GM19438 (cell line): ENCODE measurements around the gene SMAD6.

Experiments used
- ATAC-seq: cut with Tn5 transposase; IDR thresholded peaks from one replicate; pipeline ENCODE4 v1.9.1; 2021; ENCODE audit warnings: low read depth; ENCODE audit not compliant: unreplicated experiment

Gene SMAD6

DNA sequence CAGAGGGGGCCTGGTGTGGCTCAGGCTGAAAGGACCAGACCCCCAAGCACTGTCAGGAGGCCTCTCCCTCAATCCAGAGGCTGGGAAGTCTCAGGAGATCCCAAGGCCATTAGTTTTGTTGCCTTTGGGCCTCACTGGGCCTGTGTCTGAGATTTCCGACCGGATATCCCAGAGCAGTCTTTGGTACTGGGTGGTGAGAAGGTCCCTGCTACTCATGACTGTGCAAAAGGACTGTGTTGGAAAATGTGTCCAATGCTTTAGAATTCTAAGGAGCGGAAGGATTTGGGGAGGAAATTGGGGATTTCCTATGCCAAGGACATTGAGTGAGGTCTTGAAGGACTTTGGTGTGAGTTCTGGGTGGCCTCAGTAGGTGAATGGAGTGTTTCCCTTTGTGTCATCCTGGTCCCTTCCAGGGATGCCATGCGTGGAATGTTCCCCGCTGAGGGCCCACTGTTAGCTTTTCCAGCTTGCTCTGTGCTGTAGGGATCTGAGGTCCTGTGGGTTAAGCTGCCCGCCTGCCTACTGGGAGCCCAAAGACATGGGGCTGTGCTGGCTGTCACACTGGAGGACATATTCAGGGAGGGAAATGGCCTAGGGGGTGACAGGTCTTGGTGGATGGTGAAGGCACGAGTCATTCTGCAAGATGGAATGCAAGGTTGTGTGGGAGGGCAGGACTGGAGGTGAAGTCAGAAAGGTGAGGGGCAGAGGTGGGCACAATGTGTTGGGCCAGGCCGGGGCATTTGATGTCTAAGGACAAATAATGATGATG lies 16.4 kb downstream of the SMAD6 start:
- ATAC-seq = no peak

DNA sequence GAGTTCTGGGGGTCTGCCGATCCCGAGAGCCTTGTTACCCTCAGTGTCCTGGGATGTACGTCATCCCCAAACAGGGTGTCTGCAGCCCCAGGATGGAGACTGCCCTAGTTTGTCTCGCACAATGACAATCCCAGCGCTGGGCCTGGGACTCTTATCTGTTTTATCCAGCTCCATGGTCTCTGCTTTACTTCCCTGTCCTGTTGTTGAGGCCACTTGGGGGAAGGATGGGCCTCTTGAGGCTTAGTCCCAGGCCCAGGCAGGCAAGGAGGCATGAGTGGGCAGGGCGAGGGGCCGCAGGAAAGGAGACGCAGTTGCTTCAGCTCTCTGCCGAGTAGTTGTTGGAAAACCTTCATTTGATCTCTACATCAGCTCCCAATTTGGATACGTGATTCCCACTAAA lies 17.4 kb downstream of the SMAD6 start:
- no peak for ATAC-seq

DNA sequence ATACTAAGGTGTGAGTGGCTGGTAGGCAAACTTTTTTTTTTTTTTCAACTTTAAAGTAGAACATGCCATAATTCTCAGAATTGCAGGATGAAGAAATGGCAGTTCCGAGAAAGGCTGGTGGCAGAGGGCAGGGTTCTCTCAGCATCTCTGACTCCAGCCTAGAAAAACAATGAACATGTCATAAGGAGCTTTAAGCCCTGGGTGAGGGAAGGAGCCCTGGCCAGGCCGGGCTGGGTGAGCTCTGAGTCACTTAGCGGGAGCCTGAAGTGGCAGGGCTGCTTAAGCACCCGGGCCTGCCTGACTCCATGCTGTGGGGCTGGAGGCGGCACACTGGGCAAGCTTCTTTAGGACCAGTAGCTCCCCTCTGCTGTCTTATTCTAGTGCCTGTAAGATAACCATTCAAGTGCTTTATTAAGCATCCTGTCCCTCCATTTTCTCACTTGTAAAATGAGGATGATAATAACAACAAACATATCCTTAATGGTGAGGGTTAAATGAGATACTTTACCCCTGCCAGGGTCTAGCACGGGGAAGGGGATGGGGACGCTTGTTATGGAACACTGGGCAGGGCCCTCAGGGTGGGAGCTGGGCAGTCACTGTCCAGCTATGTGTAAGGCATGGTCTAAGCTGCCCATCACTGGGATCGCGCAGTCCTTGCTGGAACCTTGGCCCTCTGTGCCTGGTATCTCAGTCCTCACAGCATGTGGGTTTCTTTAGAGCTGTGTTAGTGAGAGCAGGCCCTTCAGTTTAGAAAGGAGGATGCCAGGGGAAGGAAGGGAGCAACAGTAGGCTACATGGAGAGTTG lies 18.4 kb downstream of the SMAD6 start:
- no peak for ATAC-seq

- no peak for ATAC-seq
Observed at GRCh38 chr15:66721020-66721419, 19.0 kb downstream of the SMAD6 start.

DNA sequence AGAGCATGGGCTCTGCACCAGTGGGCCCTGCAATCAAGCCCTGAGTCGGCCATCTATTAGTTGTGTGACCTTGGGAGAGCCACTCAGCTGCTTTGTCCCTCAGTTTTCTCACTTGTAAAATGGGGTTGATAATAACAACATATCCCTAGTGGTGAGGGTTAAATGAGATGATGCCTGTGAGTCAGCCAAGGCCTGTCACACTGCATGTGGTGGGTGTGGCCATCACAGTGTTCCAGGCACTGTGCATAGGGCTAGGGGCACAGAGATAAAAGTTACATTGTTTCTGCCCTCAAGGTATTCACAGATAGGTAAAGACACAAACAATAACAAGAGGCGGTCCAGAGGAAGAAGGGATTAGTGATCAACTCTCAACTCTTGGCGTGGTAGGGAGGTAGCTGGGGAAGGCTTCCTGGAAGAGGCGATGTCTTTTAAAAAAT lies 19.5 kb downstream of the SMAD6 start:
- ATAC-seq = no peak

- no peak for ATAC-seq
Observed at GRCh38 chr15:66721954-66722353, 19.9 kb downstream of the SMAD6 start.

GRCh38 chr15:66722757-66723540 lies 20.9 kb downstream of the SMAD6 start:
- ATAC-seq = no peak

- no peak for ATAC-seq
Observed at GRCh38 chr15:66723826-66724731, 22.0 kb downstream of the SMAD6 start.

- ATAC-seq = no peak
Observed at GRCh38 chr15:66724732-66725463, 22.9 kb downstream of the SMAD6 start.

DNA sequence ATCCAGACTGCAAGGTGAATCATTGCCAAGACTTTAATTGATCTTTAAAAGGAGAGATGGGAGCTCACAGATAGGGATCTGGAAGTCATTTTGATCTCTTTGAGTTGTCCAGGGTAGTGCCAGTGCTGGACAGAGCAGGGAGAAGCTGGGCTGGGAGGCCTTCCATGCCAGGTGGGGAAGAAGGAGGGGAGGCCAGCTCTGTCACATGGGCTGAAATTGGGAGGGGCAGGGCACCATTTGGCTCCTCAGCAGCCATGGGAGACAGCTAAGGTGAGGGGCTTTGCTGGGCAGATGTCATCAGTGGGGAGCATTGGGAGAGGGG lies 23.4 kb downstream of the SMAD6 start:
- no peak for ATAC-seq

DNA sequence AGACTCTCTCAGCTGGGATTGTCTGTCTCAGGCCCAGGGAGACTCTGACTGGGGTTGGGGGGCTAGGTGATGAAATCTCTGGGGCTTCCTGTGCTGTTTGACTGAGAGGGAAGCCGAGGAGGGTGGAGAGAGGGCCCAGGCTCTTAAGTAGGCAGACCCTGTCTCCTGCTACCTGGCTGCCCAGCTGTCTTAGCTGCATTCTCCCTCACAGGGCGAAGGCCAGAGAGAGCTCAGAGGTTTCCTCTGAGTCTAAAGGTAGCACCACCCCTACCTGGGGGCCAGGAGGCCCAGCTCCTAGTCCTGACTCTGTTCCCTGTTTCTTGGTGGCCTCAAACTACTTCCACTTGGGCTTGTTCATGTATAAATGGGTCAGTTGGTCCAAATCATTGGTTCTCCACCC lies 24.4 kb downstream of the SMAD6 start:
- no peak for ATAC-seq

DNA sequence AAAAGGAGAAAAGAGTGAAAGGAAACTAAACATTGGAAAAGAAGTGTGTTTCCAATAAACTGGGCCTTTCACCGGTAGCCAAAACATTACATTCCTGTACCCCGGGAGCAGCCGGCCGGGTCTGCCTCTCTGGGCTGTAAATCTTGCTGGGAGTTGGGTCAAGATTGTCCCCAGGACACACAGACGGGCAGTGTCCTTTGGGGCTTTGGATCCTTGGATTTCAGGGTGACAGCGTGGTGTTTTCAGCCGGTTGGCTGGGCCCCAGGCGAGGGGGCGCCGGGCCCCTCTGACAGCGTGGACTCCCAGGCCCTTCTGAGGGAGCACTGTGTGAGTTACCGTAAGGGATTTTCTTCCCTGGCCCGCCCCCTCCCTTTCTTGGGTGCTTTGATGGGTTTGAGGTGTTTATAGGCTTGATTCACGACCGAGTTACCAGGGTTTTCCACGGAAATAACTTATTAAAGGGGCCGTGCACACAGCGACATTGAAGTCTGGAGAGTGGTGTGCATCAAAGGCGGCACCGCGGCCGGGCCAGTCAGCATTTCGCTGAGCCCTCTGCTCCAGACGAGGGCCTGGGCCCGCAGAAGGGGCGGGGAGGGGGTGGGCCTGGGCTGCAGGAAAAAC lies 27.4 kb downstream of the SMAD6 start:
- no peak for ATAC-seq

- no peak for ATAC-seq
Observed at GRCh38 chr15:66730168-66731021, 28.4 kb downstream of the SMAD6 start.

GRCh38 chr15:66733976-66734375 lies 31.9 kb downstream of the SMAD6 start:
- no peak for ATAC-seq

GRCh38 chr15:66734961-66735908 lies 33.2 kb downstream of the SMAD6 start:
- no peak for ATAC-seq

DNA sequence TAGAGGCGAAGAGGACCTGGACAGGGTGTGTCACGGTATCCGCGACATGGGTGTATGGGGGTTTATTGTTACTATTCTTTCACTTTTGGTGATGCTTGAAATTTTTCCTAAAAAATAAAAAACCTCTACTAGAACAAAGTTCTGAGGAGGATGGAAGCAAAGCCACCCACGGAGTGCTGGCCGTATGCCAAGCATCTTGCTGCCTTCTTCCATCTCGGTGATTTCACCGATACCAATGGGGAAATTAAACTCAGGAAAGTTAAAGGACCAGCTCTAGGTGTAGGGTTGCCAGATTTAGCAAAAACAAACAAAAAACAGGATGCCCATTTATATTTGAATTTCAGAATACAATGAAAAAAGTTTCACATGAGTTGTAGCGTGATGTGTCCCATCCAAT lies 33.9 kb downstream of the SMAD6 start:
- ATAC-seq = no peak
